GM12878 (cell line): ENCODE measurements around the gene WDFY1. TPM values are rescaled to one million over a fixed set of nuclear protein-coding genes. Genes with fewer than 3 reads are reported as not detected.
A peak's percentile ranks its signal among the peaks of the same experiment; 100 is the strongest.

Experiments used
- ATAC-seq: fragments of 200-7000 bp; cut with Tn5 transposase; 3 replicates; pipeline ENCODE4 v1.9.1; 2020; ENCODE audit warnings: mild to moderate bottlenecking, moderate library complexity
- BruUV-seq: library from RNA; stranded (reverse); fragments of 400-500 nt; replicated peaks from 2 replicates; lab custom pipeline; 2021; lab: Mats Ljungman, UMichigan
- CTCF ChIA-PET: fragments of 300-600 bp; sonication (Branson Sonifier 250); formaldehyde crosslinking; extraction: SDS; loops from one replicate; lab custom pipeline; 2021; ENCODE audit warnings: inconsistent platforms; lab: Yijun Ruan, JAX
- POLR2A ChIA-PET: fragments of 350-600 bp; formaldehyde crosslinking; extraction: SDS; loops from one replicate; lab custom pipeline; 2021; ENCODE audit warnings: inconsistent platforms; lab: Charles Lee
- RAD21 ChIA-PET: fragments of 300-600 bp; sonication (Branson Sonifier 250); formaldehyde crosslinking; loops from one replicate; lab custom pipeline; 2023; ENCODE audit warnings: antibody characterized with exemption; ENCODE audit not compliant: unreplicated experiment; lab: Charles Lee
- SMC1A ChIA-PET: fragments of 300-600 bp; sonication (Branson Sonifier 250); formaldehyde crosslinking; loops from one replicate; lab custom pipeline; 2023; ENCODE audit not compliant: unreplicated experiment, uncharacterized antibody; lab: Charles Lee
- DNase-seq: peaks from one replicate; pipeline ENCODE4 v3.0.0-alpha.2; 2011; ENCODE audit warnings: low read depth, low spot score
- FAIRE-seq: peaks from 3 replicates; lab custom pipeline; 2011; peaks lifted over from hg19 to GRCh38; lab: Jason Lieb, UNC
- H2AFZ ChIP-seq: 2 replicates; pipeline ENCODE4 v1.6.0; 2011; ENCODE audit warnings: low read depth, low read length, control low read depth; ENCODE audit not compliant: control insufficient read depth
- H3K27ac ChIP-seq: 2 replicates; pipeline ENCODE4 v1.5.1; 2011; ENCODE audit warnings: control low read depth; ENCODE audit not compliant: control insufficient read depth, insufficient read depth
- H3K27me3 ChIP-seq, 2 experiments: replicated peaks in 1 of 2; 2 replicates each; pipeline versions ENCODE4 v1.6.0 to v1.6.1; 2011; ENCODE audit warnings: low read length in 1 of 2; ENCODE audit not compliant: control insufficient read depth in 2 of 2, insufficient read depth in 2 of 2
- H3K36me3 ChIP-seq, 2 experiments: 2 replicates each; pipeline ENCODE4 v1.5.1; 2011; ENCODE audit warnings: low read length in 1 of 2; ENCODE audit not compliant: control insufficient read depth in 2 of 2, insufficient read depth in 2 of 2
- H3K4me1 ChIP-seq: 2 replicates; pipeline ENCODE4 v1.6.1; 2011; ENCODE audit warnings: mild to moderate bottlenecking, low read length, moderate library complexity, mixed read lengths; ENCODE audit not compliant: control insufficient read depth, insufficient read depth
- H3K4me2 ChIP-seq: 2 replicates; pipeline ENCODE4 v1.6.0; 2011; ENCODE audit warnings: control low read depth; ENCODE audit not compliant: control insufficient read depth, insufficient read depth
- H3K4me3 ChIP-seq: fragments of 200-600 bp; sonication (generic); 2 replicates; pipeline ENCODE4 v1.5.1; 2016
- H3K79me2 ChIP-seq: 2 replicates; pipeline ENCODE4 v1.6.0; 2011; ENCODE audit warnings: low read length; ENCODE audit not compliant: control insufficient read depth, insufficient read depth
- H3K9ac ChIP-seq: 2 replicates; pipeline ENCODE4 v1.8.0; 2011; ENCODE audit warnings: low read length, control low read depth, mixed read lengths; ENCODE audit not compliant: control insufficient read depth, insufficient read depth
- H3K9me3 ChIP-seq: replicated peaks from 3 replicates; pipeline ENCODE4 v1.5.1; 2011; ENCODE audit warnings: mild to moderate bottlenecking, low read length; ENCODE audit not compliant: control insufficient read depth, insufficient read depth
- H4K20me1 ChIP-seq: 2 replicates; pipeline ENCODE4 v1.6.0; 2011; ENCODE audit not compliant: control insufficient read depth, insufficient read depth
- ATF2 ChIP-seq: IDR thresholded peaks from 2 replicates; pipeline ENCODE4 v1.6.1; 2012; ENCODE audit warnings: low read length, inconsistent platforms
- CREB1 ChIP-seq: IDR thresholded peaks from 2 replicates; pipeline ENCODE4 v1.6.1; 2012; ENCODE audit warnings: low read depth, mild to moderate bottlenecking, inconsistent platforms
- EP300 ChIP-seq, 2 experiments: fragments of 150-350 bp in 1 of 2; IDR thresholded peaks; 2 replicates each; pipeline ENCODE4 v1.6.1; 2011 to 2012; ENCODE audit warnings: low read depth in 2 of 2, low read length in 2 of 2, borderline replicate concordance in 1 of 2, improper control_type of control experiment in 1 of 2, inconsistent platforms in 1 of 2; ENCODE audit not compliant: control insufficient read depth in 1 of 2
- IRF4 ChIP-seq: IDR thresholded peaks from 2 replicates; pipeline ENCODE4 v1.6.1; 2011; ENCODE audit warnings: low read depth, low read length
- JUNB ChIP-seq: IDR thresholded peaks from 2 replicates; pipeline ENCODE4 v1.6.1; 2016; ENCODE audit warnings: antibody characterized with exemption, mild to moderate bottlenecking
- MEF2A ChIP-seq: IDR thresholded peaks from 2 replicates; pipeline ENCODE4 v1.6.1; 2011; ENCODE audit warnings: low read depth, mild to moderate bottlenecking, low read length, moderate library complexity; ENCODE audit not compliant: insufficient read depth
- NFIC ChIP-seq: IDR thresholded peaks from 2 replicates; pipeline ENCODE4 v1.6.1; 2012; ENCODE audit warnings: low read depth, mild to moderate bottlenecking, inconsistent platforms, low read length, moderate library complexity
- PAX8 ChIP-seq: fragments of 450-650 bp; IDR thresholded peaks from 2 replicates; pipeline ENCODE4 v1.6.1; 2017; ENCODE audit warnings: mild to moderate bottlenecking, moderate library complexity
- POU2F2 ChIP-seq: IDR thresholded peaks from 3 replicates; pipeline ENCODE4 v1.6.1; 2011; ENCODE audit warnings: low read depth, mild to moderate bottlenecking, low read length, borderline replicate concordance
- RCOR1 ChIP-seq: conservative IDR thresholded peaks from 2 replicates; pipeline ENCODE4 v1.6.1; 2012; ENCODE audit warnings: low read depth, low read length, improper control_type of control experiment
- RUNX3 ChIP-seq: IDR thresholded peaks from 2 replicates; pipeline ENCODE4 v1.6.1; 2012; ENCODE audit warnings: low read length, inconsistent platforms
- SPI1 ChIP-seq: IDR thresholded peaks from 2 replicates; pipeline ENCODE4 v1.6.1; 2011; ENCODE audit warnings: low read depth, mild to moderate bottlenecking, low read length, moderate library complexity, borderline replicate concordance; ENCODE audit not compliant: insufficient read depth
- YY1 ChIP-seq: IDR thresholded peaks from 2 replicates; pipeline ENCODE4 v1.6.1; 2011; ENCODE audit warnings: low read depth, mild to moderate bottlenecking, low read length
- ZBTB33 ChIP-seq: fragments of 450-650 bp; IDR thresholded peaks from 2 replicates; pipeline ENCODE4 v1.6.1; 2017; ENCODE audit warnings: mild to moderate bottlenecking
- WGBS: methylation state at CpG from one replicate; pipeline ENCODE4 v1.1.6; 2016; ENCODE audit warnings: low lambda C conversion rate; ENCODE audit not compliant: insufficient replicate concordance, insufficient coverage; ENCODE audit errors: missing lambda C conversion rate; 5-methylcytosine and 5-hydroxymethylcytosine counted together
- in situ Hi-C: fragments of 300-500 bp; cut with MboI; formaldehyde crosslinking; loops from 9 replicates; pipeline ENCODE4 v1.14.3; 2018; ENCODE audit warnings: mixed read lengths
- intact Hi-C: fragments of 100-400 bp; cut with micrococcal nuclease; formaldehyde crosslinking; loops from one replicate; pipeline ENCODE4 v1.14.2; 2022; ENCODE audit not compliant: unreplicated experiment
- polyA plus RNA-seq, 11 experiments: library from polyadenylated mRNA; depleted of rRNA in 4 of 11; unstranded in 6 of 11; stranded (reverse) in 5 of 11; fragments of >200 nt; fragmentation: Nextera tagmentation in 4 of 11; fragmentation: Illumina TruSeq in 1 of 11; extraction: Ambion mirVana in 4 of 11; extraction: Trizol in 1 of 11; gene quantifications; 1 replicate in 1 of 11; 2 replicates in 10 of 11; pipeline versions ENCODE4 v1.2.1 to v1.2.3, GENCODE V29; 2011 to 2016; ENCODE audit warnings: inconsistent platforms in 2 of 11, missing spikeins in 2 of 11, low read depth in 1 of 11
- total RNA-seq, 4 experiments: library from RNA; depleted of rRNA in 3 of 4; stranded (reverse); fragments of >200 nt in 3 of 4; fragmentation: Illumina TruSeq in 1 of 4; extraction: Trizol in 1 of 4; gene quantifications; 2 replicates each; pipeline versions ENCODE4 v1.2.1 to v1.2.3, GENCODE V29; 2013 to 2021

WDFY1 gene
- total and polyA plus RNA-seq, 10 of the 15 experiments (the other 5 are each of a cell fraction or from before 2014, with no cell fraction given) = 2.9 to 28.1 (median 13.1) TPM

- intact Hi-C loops (no loop called here), in situ Hi-C loops (no loop called here)
- RAD21 ChIA-PET = no interaction called here
- peak; percentile 87 for ATAC-seq
- H3K4me3 ChIP-seq = no peak overlapping the region
- no peak overlapping the region for H2AFZ ChIP-seq
- H3K9ac ChIP-seq = no peak overlapping the region
- SMC1A ChIA-PET = interaction anchor here (0.7 kb wide), 1 partner anchor 11 kb away, joined by 4 read pairs; no protein-coding TSS in a partner anchor
- no peaks in the 10 kb centered on the region for H3K9me3 ChIP-seq
- peak; percentile 18 for FAIRE-seq
- DNase-seq = peak; percentile 47
- 0 out of 2 replicates have a peak, but pooled peaks have one; percentile 50 for TF ChIP-seq ATF2
- peak; percentile 52; the same call in 1 of the 2 replicates for TF ChIP-seq NFIC
- no peak for TF ChIP-seq ZBTB33
- peak; percentile 63; the same call in 1 of the 2 replicates for TF ChIP-seq IRF4
- TF ChIP-seq JUNB = peak; percentile 53
- no peak for TF ChIP-seq PAX8
- TF ChIP-seq CREB1 = 0 out of 2 replicates have a peak, but pooled peaks have one; percentile 27
- peak; percentile 95 for TF ChIP-seq POU2F2
- TF ChIP-seq SPI1 = peak; percentile 64; the same call in 1 of the 2 replicates
- TF ChIP-seq MEF2A = peak; percentile 79
- TF ChIP-seq RCOR1 = no peak
- peak; percentile 93 for TF ChIP-seq YY1
- peak; percentile 77 for TF ChIP-seq RUNX3
- TF ChIP-seq EP300 (IDR thresholded peaks at IDR 0.05; ENCODE audit: borderline replicate concordance in 1 of 2, control insufficient read depth in 1 of 2, low read depth in 2 of 2, low read length in 2 of 2) = 0 out of 4 replicates have a peak, but pooled peaks of 1 of the 2 experiments have one; percentile 18
- no peaks in the 10 kb centered on the region for H3K27me3 ChIP-seq
- H3K36me3 ChIP-seq = peaks cover 0 to 10% of the 10 kb centered on the region in 2 experiments; a peak in 2 of 4 replicates
- H4K20me1 ChIP-seq = no peaks in the 10 kb centered on the region
- no peaks in the 10 kb centered on the region for H3K79me2 ChIP-seq
- peaks cover 25% of the 10 kb centered on the region for H3K4me1 ChIP-seq
- POLR2A ChIA-PET = no interaction called here
- CTCF ChIA-PET = no interaction called here
- H3K27ac ChIP-seq = peak overlapping the region; percentile 56; the same call in 1 of the 2 replicates
- BruUV-seq = no TSS peak
- peak overlapping the region; percentile 50 for H3K4me2 ChIP-seq
- WGBS = 14% methylated on average over 3 of the region's 3 CpGs
Observed at GRCh38 chr2:223884399-223884798, 60.7 kb downstream of the WDFY1 start.
